Endodermal cell (in vitro differentiated cells): ENCODE data around the gene NAALADL2. TPM values are rescaled to one million over a fixed set of nuclear protein-coding genes. Genes with fewer than 3 reads are reported as not detected.

Source experiments
- DNase-seq: peaks from one replicate; pipeline ENCODE4 v3.0.0-alpha.2; 2017
- H3K27ac ChIP-seq: 2 replicates; pipeline ENCODE4 v1.5.1; 2013; ENCODE audit warnings: mild to moderate bottlenecking, low read depth, low read length, moderate library complexity
- H3K27me3 ChIP-seq: 2 replicates; pipeline ENCODE4 v1.6.1; 2013; ENCODE audit warnings: mild to moderate bottlenecking, low read length, moderate library complexity; ENCODE audit not compliant: insufficient read depth, control insufficient read depth, poor library complexity, severe bottlenecking
- H3K36me3 ChIP-seq: 2 replicates; pipeline ENCODE4 v1.7.0; 2013; ENCODE audit warnings: mild to moderate bottlenecking, low read length, moderate library complexity; ENCODE audit not compliant: control insufficient read depth, insufficient read depth
- H3K4me1 ChIP-seq: one replicate; pipeline ENCODE4 v1.7.0; 2013; ENCODE audit warnings: low read length; ENCODE audit not compliant: control insufficient read depth, insufficient read depth
- H3K4me3 ChIP-seq: 2 replicates; pipeline ENCODE4 v1.5.1; 2013; ENCODE audit warnings: mild to moderate bottlenecking, low read length, moderate library complexity
- H3K9ac ChIP-seq: 2 replicates; pipeline ENCODE4 v1.6.1; 2013; ENCODE audit warnings: mild to moderate bottlenecking, low read length, moderate library complexity; ENCODE audit not compliant: poor library complexity, severe bottlenecking; ENCODE audit errors: extremely low read depth
- H3K9me3 ChIP-seq: 2 replicates; pipeline ENCODE4 v1.6.1; 2013; ENCODE audit warnings: mild to moderate bottlenecking, low read length, moderate library complexity; ENCODE audit not compliant: control insufficient read depth
- H3K27ac Mint-ChIP-seq: 2 replicates; pipeline ENCODE4 v1.8.0; 2020; ENCODE audit warnings: mixed read lengths
- H3K27me3 Mint-ChIP-seq: 2 replicates; pipeline ENCODE4 v1.8.0; 2021; ENCODE audit warnings: mild to moderate bottlenecking, mixed read lengths; ENCODE audit not compliant: insufficient read depth
- H3K36me3 Mint-ChIP-seq: 2 replicates; pipeline ENCODE4 v1.8.0; 2020; ENCODE audit warnings: low read depth, mixed read lengths
- H3K4me1 Mint-ChIP-seq: 2 replicates; pipeline ENCODE4 v1.8.0; 2020; ENCODE audit warnings: mixed read lengths
- H3K4me3 Mint-ChIP-seq: 2 replicates; pipeline ENCODE4 v1.8.0; 2020; ENCODE audit warnings: mild to moderate bottlenecking, moderate library complexity, mixed read lengths
- H3K9me3 Mint-ChIP-seq: 2 replicates; pipeline ENCODE4 v1.8.0; 2020; ENCODE audit warnings: mild to moderate bottlenecking, mixed read lengths
- WGBS, 2 experiments: methylation state at CpG; one replicate each; pipeline versions ENCODE4 v1.1.5 to v1.1.7; 2013; ENCODE audit warnings: missing lambda C conversion rate in 2 of 2, mixed read lengths in 1 of 2; ENCODE audit not compliant: insufficient coverage in 1 of 2, insufficient read length in 1 of 2; 5-methylcytosine and 5-hydroxymethylcytosine counted together
- total RNA-seq, 2 donors: library from RNA; stranded (reverse); fragmentation: NEBNext Ultra II Directional in 1 of 2; extraction: Animal tissue kit (Norgen Biotek cat#: 25700) in 1 of 2; gene quantifications; 2 replicates in 1 of 2; 3 replicates in 1 of 2; pipeline ENCODE4 v1.2.1, GENCODE V29; 2021
- TF ChIP-seq, protein P1 (sequence below): fragments of 200-600 bp; sonication (generic); conservative IDR thresholded peaks from 2 replicates; pipeline ENCODE4 v1.5.0; 2021; ENCODE audit warnings: antibody characterized with exemption, mild to moderate bottlenecking

Gene NAALADL2
- total RNA-seq, 2 donors from 2014 or later, result 1.6 to 1.8 TPM

GRCh38 chr3:174951034-174951433, 91.9 kb downstream of the NAALADL2 start:
- Histone ChIP-seq H3K9me3 (no peaks in the 10 kb centered on the region), H3K27ac (no peak overlapping the region), H3K4me3 (no peak overlapping the region), H3K27me3 (peaks cover 14% of the 10 kb centered on the region), H3K9ac (no peak overlapping the region), H3K4me1 (peaks cover 4% of the 10 kb centered on the region), H3K36me3 (no peaks in the 10 kb centered on the region)
- WGBS, 2 experiments, result 95 to 100% methylated on average over 1 to 3 of the region's 3 CpGs
- Mint-ChIP-seq H3K4me1 (peaks cover 22% of the 10 kb centered on the region), H3K9me3 (no peaks in the 10 kb centered on the region), H3K27me3 (peaks cover 5% of the 10 kb centered on the region), H3K4me3 (no peak overlapping the region), H3K36me3 (no peaks in the 10 kb centered on the region), H3K27ac (no peak overlapping the region)
- TF ChIP-seq, protein P1, sequence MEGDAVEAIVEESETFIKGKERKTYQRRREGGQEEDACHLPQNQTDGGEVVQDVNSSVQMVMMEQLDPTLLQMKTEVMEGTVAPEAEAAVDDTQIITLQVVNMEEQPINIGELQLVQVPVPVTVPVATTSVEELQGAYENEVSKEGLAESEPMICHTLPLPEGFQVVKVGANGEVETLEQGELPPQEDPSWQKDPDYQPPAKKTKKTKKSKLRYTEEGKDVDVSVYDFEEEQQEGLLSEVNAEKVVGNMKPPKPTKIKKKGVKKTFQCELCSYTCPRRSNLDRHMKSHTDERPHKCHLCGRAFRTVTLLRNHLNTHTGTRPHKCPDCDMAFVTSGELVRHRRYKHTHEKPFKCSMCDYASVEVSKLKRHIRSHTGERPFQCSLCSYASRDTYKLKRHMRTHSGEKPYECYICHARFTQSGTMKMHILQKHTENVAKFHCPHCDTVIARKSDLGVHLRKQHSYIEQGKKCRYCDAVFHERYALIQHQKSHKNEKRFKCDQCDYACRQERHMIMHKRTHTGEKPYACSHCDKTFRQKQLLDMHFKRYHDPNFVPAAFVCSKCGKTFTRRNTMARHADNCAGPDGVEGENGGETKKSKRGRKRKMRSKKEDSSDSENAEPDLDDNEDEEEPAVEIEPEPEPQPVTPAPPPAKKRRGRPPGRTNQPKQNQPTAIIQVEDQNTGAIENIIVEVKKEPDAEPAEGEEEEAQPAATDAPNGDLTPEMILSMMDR, result no peak
- no peak for DNase-seq

- no peak overlapping the region for H3K4me3 ChIP-seq
- Mint-ChIP-seq H3K27ac (no peak overlapping the region), H3K9me3 (no peaks in the 10 kb centered on the region), H3K36me3 (no peaks in the 10 kb centered on the region), H3K27me3 (peaks cover 5% of the 10 kb centered on the region), H3K4me1 (peaks cover 26% of the 10 kb centered on the region), H3K4me3 (no peak overlapping the region)
- peaks cover 14% of the 10 kb centered on the region for H3K27me3 ChIP-seq
- no peaks in the 10 kb centered on the region for H3K36me3 ChIP-seq
- H3K27ac ChIP-seq, result no peak overlapping the region
- no peak for DNase-seq
- 88% methylated on average over 2 of the region's 2 CpGs; no CpG with 5 or more reads in 1 of the 2 experiments for WGBS, 2 experiments
- peaks cover 8% of the 10 kb centered on the region for H3K4me1 ChIP-seq
- no peaks in the 10 kb centered on the region for H3K9me3 ChIP-seq
- no peak overlapping the region for H3K9ac ChIP-seq
- TF ChIP-seq, protein P1, result no peak
Measured at GRCh38 chr3:174951498-174952005, 92.4 kb downstream of the NAALADL2 start.

DNA sequence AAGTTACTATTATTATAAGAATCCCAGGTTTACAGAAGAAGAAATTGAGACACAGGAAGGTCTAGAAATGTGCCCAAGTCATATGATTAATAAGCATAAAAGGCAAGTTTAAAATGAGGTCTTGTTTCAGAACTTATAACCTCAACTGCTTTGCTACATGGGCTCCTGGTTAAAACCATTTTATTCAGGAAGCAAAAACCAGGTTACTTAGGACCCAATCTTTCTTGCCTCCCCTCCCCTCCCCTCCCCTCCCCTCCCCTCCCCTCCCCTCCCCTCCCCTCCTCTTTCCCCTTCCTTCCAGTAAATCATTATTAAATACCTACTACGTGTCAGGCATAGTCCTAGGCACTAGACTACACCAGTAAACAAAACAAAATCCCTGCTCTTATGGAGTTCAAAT, 93.9 kb downstream of the NAALADL2 start:
- peaks cover 5% of the 10 kb centered on the region for H3K27me3 Mint-ChIP-seq
- no peak overlapping the region for H3K4me3 ChIP-seq
- no peak overlapping the region for H3K27ac ChIP-seq
- H3K9me3 ChIP-seq, result no peaks in the 10 kb centered on the region
- H3K9me3 Mint-ChIP-seq, result no peaks in the 10 kb centered on the region
- no peaks in the 10 kb centered on the region for H3K36me3 ChIP-seq
- peaks cover 14% of the 10 kb centered on the region for H3K27me3 ChIP-seq
- peaks cover 17% of the 10 kb centered on the region for H3K4me1 ChIP-seq
- H3K4me3 Mint-ChIP-seq, result no peak overlapping the region
- no peaks in the 10 kb centered on the region for H3K36me3 Mint-ChIP-seq
- peaks cover 39% of the 10 kb centered on the region for H3K4me1 Mint-ChIP-seq
- H3K27ac Mint-ChIP-seq, result no peak overlapping the region
- no peak for DNase-seq
- WGBS, 2 experiments, result 80% methylated on average over 1 of the region's 1 CpG; no CpG with 5 or more reads in 1 of the 2 experiments
- H3K9ac ChIP-seq, result no peak overlapping the region
- TF ChIP-seq, protein P1, result no peak
